HepG2 (cell line): ENCODE data around the gene TBC1D16. TPM values are rescaled to one million over a fixed set of nuclear protein-coding genes. Genes with fewer than 3 reads are reported as not detected.

Source experiments
- EED ChIP-seq: sonication (generic); formaldehyde crosslinking; IDR thresholded peaks from 2 replicates; pipeline ENCODE4 v1.5.0; 2020; ENCODE audit warnings: mild to moderate bottlenecking, missing genetic modification reagents
- HES4 ChIP-seq: sonication (generic); formaldehyde crosslinking; IDR thresholded peaks from 2 replicates; pipeline ENCODE4 v1.9.0; 2021; ENCODE audit warnings: mild to moderate bottlenecking, missing genetic modification reagents, borderline replicate concordance
- ISL2 ChIP-seq: sonication (generic); formaldehyde crosslinking; IDR thresholded peaks from 2 replicates; pipeline ENCODE4 v1.5.0; 2020; ENCODE audit warnings: missing genetic modification reagents
- KDM2A ChIP-seq: sonication (generic); formaldehyde crosslinking; IDR thresholded peaks from 2 replicates; pipeline ENCODE4 v1.4.0; 2020; ENCODE audit warnings: low read depth, missing genetic modification reagents, borderline replicate concordance
- MAFF ChIP-seq: IDR thresholded peaks from 2 replicates; pipeline ENCODE4 v1.6.1; 2011; ENCODE audit warnings: low read depth, low read length, improper control_type of control experiment
- NCOA5 ChIP-seq: sonication (generic); formaldehyde crosslinking; IDR thresholded peaks from 2 replicates; pipeline ENCODE4 v1.4.0; 2020; ENCODE audit warnings: missing genetic modification reagents
- PHF21A ChIP-seq: sonication (generic); formaldehyde crosslinking; IDR thresholded peaks from 2 replicates; pipeline ENCODE4 v1.5.0; 2020; ENCODE audit warnings: mild to moderate bottlenecking, missing genetic modification reagents
- SOX13 ChIP-seq, 3 experiments: fragments of 450-650 bp in 1 of 3; sonication (generic) in 1 of 3; formaldehyde crosslinking in 1 of 3; IDR thresholded peaks in 2 of 3; conservative IDR thresholded peaks in 1 of 3; 2 replicates each; pipeline versions ENCODE4 v1.5.0 to v1.6.1; 2016 to 2020; ENCODE audit warnings: antibody characterized with exemption in 1 of 3, mild to moderate bottlenecking in 1 of 3, missing compliant biosample characterization in 1 of 3, missing genetic modification reagents in 1 of 3, moderate library complexity in 1 of 3
- TARDBP ChIP-seq: sonication (generic); formaldehyde crosslinking; IDR thresholded peaks from 2 replicates; pipeline ENCODE4 v1.8.0; 2022; ENCODE audit warnings: mild to moderate bottlenecking, missing genetic modification reagents
- THAP11 ChIP-seq: IDR thresholded peaks from 2 replicates; pipeline ENCODE4 v1.6.1; 2016; ENCODE audit warnings: missing biosample characterization, missing genetic modification reagents
- YEATS4 ChIP-seq: sonication (generic); formaldehyde crosslinking; IDR thresholded peaks from 2 replicates; pipeline ENCODE4 v1.4.0; 2020; ENCODE audit warnings: missing genetic modification reagents, borderline replicate concordance
- ZBTB7B ChIP-seq: sonication (generic); formaldehyde crosslinking; IDR thresholded peaks from 2 replicates; pipeline ENCODE4 v1.4.0; 2020; ENCODE audit warnings: missing genetic modification reagents
- ZFP90 ChIP-seq: sonication (generic); formaldehyde crosslinking; IDR thresholded peaks from 2 replicates; pipeline ENCODE4 v1.8.0; 2022; ENCODE audit warnings: missing genetic modification reagents, mild to moderate bottlenecking, inconsistent platforms, borderline replicate concordance
- ZNF142 ChIP-seq: sonication (generic); formaldehyde crosslinking; IDR thresholded peaks from 2 replicates; pipeline ENCODE4 v1.4.0; 2020; ENCODE audit warnings: missing genetic modification reagents
- ZNF501 ChIP-seq: sonication (generic); formaldehyde crosslinking; IDR thresholded peaks from 2 replicates; pipeline ENCODE4 v1.5.1; 2020; ENCODE audit warnings: mild to moderate bottlenecking, moderate library complexity, missing genetic modification reagents
- ZNF639 ChIP-seq: conservative IDR thresholded peaks from 2 replicates; pipeline ENCODE4 v1.6.1; 2018; ENCODE audit warnings: missing genetic modification reagents
- ZNF704 ChIP-seq: sonication (generic); formaldehyde crosslinking; IDR thresholded peaks from 2 replicates; pipeline ENCODE4 v1.8.1; 2023; ENCODE audit warnings: mild to moderate bottlenecking, inconsistent platforms, moderate library complexity, missing genetic modification reagents, borderline replicate concordance
- polyA plus RNA-seq, 8 experiments: library from polyadenylated mRNA; depleted of rRNA in 3 of 8; stranded (reverse) in 7 of 8; unstranded in 1 of 8; fragments of >200 nt; fragmentation: Illumina TruSeq in 4 of 8; extraction: Trizol in 4 of 8; gene quantifications; 2 replicates each; pipeline versions ENCODE4 v1.2.1 to v1.2.3, GENCODE V29; 2011 to 2016; ENCODE audit warnings: low read depth in 4 of 8, missing spikeins in 1 of 8, mixed read lengths in 1 of 8; ENCODE audit not compliant: insufficient read depth in 1 of 8
- total RNA-seq, 5 experiments: library from RNA; depleted of rRNA; stranded (reverse); fragments of >200 nt; fragmentation: Illumina TruSeq; extraction: Trizol; gene quantifications; 2 replicates each; pipeline ENCODE4 v1.2.3, GENCODE V29; 2016; ENCODE audit warnings: low read depth in 1 of 5

The TBC1D16 gene
- total and polyA plus RNA-seq, 2 of the 13 experiments (the other 11 are each of a cell fraction or from before 2014, with no cell fraction given), result 14.9 to 24.9 TPM

- no peak for TF ChIP-seq MAFF
- 0 out of 2 replicates have a peak, but pooled peaks have one; percentile 21 for TF ChIP-seq HES4
- TF ChIP-seq SOX13 (IDR thresholded peaks at IDR 0.05), result no peak
- TF ChIP-seq SOX13 (CRISPR knock-in tag; conservative IDR thresholded peaks at IDR 0.05 in 1 of 2, IDR thresholded peaks at IDR 0.05 in 1 of 2), result 0 out of 4 replicates have a peak, but pooled peaks of 1 of the 2 experiments have one; percentile 40
- 0 out of 2 replicates have a peak, but pooled peaks have one; percentile 21 for TF ChIP-seq ZNF639 (CRISPR knock-in tag)
- no peak for TF ChIP-seq NCOA5 (CRISPR knock-in tag)
- peak; percentile 64; the same call in 1 of the 2 replicates for TF ChIP-seq ZBTB7B (CRISPR knock-in tag)
- TF ChIP-seq ZNF704 (CRISPR knock-in tag), result peak; percentile 77; the same call in 1 of the 2 replicates
- 0 out of 2 replicates have a peak, but pooled peaks have one; percentile 49 for TF ChIP-seq ZFP90 (CRISPR knock-in tag)
- TF ChIP-seq ISL2 (CRISPR knock-in tag), result peak; percentile 81
- peak; percentile 82; the same call in 1 of the 2 replicates for TF ChIP-seq EED
- TF ChIP-seq PHF21A (CRISPR knock-in tag), result peak; percentile 76
- TF ChIP-seq TARDBP, result 0 out of 2 replicates have a peak, but pooled peaks have one; percentile 34
- TF ChIP-seq YEATS4 (CRISPR knock-in tag), result peak; percentile 34; the same call in 1 of the 2 replicates
- TF ChIP-seq THAP11 (CRISPR knock-in tag), result peak; percentile 67; the same call in 1 of the 2 replicates
- peak; percentile 56; the same call in 1 of the 2 replicates for TF ChIP-seq KDM2A
- peak; percentile 64 for TF ChIP-seq ZNF501 (CRISPR knock-in tag)
- 0 out of 2 replicates have a peak, but pooled peaks have one; percentile 48 for TF ChIP-seq ZNF142 (CRISPR knock-in tag)
Observed at GRCh38 chr17:80005360-80006338, 30.0 kb downstream of the TBC1D16 start (continued).
